Measurements from ENCODE around the gene MYBPHL.

MYBPHL gene

DNA sequence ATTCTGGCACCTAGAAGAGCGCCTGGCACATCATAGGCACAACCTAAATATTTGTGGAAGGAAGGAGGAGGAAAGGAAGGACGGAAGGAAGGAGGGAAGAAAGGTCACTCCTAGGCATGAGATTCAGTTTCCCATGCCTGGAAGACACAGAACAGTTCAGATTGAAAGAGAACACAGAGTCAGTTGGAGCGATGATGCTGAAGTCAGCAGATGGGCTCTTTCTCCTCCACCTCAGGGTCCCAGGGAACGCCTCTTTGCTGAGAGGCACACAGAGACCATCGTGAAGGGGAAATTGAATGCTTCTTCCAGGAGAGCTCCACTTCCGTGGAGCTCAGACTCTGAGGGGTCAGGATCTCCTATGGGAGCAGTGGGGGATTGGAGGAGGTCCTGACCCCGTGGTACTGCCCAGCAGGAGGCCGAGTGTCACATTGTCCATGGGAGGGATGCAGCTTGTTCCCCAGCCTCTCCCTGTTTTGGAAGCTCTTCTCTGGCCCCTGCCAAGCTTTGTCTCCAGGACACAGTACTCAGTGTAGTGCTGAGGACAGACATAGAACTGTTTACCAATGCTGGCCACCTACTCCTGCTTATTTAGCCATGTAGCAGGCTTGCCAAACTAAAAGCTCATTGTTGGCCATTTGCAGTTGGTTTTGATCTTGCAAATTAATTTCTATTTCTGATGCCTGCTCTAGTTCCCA is 2.4 kb downstream of the MYBPHL start:
- no peak for DNase-seq

DNA sequence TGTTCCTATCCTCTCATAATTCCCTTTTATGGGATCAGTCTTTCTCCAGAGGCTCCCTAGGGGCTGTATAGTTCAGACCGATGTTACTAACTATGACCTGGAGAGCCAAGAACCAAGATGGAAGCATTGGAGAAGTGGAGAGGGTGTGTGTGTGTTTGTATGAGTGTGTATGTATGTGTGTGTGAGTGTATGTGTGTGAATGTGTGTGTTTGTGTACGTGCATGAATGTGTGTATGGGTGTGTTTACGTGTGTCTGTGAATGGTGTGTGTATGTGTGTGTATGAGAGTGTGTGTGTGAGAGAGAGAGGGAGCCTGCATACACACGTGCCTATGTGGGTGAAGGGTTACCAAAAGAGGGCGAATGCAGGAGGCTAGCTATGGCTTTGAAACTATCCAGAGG is 4.9 kb downstream of the MYBPHL start:
- DNase-seq, result no peak

GRCh38 chr1:109300650-109301151 is 6.1 kb downstream of the MYBPHL start:
- DNase-seq, result no peak

GRCh38 chr1:109299558-109300343 is 7.1 kb downstream of the MYBPHL start:
- no peak for DNase-seq

DNA sequence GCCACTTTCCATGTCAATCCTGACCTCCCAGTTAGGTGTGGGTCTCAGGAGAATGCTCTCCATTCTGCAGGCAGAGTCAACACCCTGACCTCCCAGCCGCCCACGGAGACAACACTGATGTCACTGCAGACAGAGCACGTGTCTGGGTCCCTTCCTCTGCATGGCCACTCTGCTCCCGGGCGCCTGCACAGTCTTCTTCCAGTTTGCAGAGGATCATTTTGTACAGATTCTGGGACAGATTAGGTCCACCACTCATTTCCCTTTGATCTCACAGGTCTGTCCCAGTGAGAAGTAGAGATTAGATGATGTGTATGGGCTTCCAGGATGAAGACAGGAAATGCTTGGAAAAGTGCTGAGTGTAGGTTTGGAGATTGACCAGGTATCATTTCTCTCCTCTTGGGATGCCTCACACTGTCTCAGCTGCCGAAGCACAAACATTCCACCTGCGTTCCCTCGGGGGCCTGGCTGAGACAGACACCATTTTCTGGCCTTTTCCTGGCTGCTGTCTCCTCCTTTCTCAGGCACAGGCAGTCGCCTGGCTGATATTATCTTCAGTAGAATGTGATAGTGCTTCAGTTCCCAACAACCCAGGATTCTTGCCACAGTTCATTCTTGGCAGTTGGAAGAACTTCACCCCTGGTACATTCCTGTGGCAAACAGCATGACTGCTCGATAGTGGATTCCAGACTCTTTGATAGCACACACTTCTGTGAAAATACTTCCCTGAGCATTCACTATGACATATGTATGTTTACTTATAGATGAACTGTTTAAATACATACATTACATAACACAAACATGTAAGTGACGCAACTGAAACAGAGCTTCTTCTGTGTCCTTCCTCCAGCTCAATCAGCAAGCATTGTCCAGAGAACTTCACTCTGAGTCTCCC is 7.9 kb downstream of the MYBPHL start:
- peak; percentile 98 for DNase-seq

DNA sequence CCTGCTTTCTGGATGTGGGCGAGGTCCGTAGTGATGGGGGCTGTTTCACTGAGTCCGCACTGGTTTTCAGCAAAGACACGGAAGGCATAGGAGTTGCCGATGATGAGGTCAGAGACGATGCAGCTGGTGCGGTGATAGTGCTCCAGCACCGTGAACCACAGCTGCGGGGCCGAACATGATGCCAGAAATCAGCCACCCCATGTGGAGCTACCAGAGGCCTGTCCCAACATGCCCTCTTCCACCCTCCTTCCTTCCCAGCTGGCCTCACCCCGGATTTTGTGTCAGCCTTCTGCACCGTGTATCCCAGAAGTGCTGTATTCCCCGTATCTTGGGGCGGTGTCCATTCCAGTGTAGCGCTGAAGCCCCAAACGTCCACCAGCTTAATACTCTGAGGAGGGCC is 10.0 kb downstream of the MYBPHL start:
- DNase-seq, result no peak

DNA sequence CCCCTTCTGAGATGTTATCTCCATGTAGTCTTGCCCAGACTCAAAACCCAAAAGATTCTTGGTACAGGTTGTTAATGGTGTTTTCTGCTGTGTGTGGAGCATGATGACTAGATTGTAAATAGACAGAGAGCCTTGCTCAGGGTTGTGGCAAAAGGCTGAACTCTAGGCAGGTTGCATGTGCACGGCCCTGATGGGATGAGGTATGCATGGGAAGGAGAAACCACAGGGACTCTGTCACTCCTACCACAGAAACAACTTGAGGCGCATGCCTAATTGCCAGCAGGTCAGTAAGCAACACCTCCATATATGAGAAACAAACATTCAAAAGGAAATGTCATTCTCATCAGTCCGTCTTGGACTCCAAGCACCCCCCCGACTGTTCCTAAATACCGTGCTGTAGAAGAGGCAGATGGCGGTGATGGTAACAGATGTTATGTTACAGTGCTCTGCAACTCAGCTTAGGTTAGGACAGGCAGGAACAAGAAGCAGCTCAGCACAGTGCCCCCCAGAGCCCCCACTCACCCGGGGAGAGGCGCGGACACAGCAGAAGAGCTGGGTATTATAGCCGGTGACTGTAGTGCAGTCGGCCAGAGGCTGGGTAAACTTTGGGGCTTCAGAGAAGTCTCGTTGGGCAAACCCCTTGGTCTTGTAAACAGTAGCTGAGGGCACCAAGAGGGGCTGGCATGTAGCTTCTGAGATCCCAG is 10.9 kb downstream of the MYBPHL start:
- DNase-seq, result no peak

DNA sequence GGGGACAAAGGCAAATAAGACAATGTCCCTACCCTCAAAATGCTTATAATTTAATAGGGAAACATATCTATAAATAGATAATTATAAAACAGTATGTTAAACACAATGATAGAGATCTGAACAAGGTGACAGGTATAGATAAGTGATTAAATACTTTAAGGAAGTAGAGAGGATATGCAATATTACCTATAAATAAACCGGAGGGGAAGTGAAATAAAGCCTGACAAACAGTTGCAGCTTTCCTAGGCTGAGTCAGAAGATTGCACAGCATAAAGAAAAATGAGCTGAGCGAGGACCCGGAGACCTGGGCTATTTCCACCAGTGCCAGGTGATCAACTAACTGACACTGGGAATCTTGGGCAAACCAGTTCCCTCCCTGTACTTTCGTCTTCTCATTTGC is 12.3 kb downstream of the MYBPHL start:
- no peak for DNase-seq

- DNase-seq, result no peak
These were observed 13.8 kb downstream of the MYBPHL start for GRCh38 chr1:109293026-109293425.

- no peak for DNase-seq
These were observed 14.4 kb downstream of the MYBPHL start for GRCh38 chr1:109292364-109292763.

DNA sequence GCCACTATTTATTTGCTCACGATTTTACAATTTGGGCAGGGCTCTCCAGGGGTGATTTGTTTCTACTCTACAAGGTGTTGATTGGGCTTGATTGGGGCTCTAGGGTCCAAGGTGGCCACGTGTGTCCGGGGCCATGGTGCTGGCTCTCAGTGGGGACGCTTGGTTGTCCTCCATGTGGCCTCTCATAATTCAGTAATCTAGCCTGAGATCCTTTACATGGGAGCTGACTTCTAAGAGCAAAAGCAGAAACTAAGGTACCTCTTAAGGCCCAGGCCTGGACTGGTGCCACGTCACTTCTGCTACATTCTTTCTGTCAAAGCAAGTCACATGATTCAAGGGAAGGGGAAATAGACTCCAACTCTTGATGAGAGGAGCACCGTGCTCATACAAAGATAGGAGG is 15.8 kb downstream of the MYBPHL start:
- no peak for DNase-seq

DNA sequence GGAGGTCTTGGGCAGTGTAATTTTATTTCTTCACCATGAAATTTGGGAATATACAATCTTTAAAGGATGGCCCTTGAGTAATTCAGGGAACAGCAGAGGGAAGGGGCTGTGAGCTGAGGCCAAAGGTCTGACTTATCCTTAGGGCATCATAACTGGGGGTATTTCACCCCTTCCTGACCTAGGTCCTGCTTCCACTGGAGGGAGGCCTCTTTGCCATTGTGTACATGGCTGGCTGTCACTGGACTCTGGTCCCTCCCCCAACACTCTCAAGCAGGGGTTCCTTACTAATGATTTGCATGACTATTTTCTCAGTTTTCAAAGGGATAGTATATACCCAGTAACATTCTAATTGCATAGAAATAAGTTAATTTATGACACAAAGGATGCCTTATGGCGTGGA is 16.7 kb downstream of the MYBPHL start:
- DNase-seq, result no peak

GRCh38 chr1:109286762-109287161 is 20.0 kb downstream of the MYBPHL start:
- peak; percentile 68 for DNase-seq

GRCh38 chr1:109283748-109284600 is 22.8 kb downstream of the MYBPHL start:
- DNase-seq, result peak; percentile 49

GRCh38 chr1:109282952-109283747 is 23.7 kb downstream of the MYBPHL start, which contains the start of gene PSRC1:
Gene PSRC1 (minus strand): TSS chr1:109283145.
- peak; percentile 98 for DNase-seq

- DNase-seq, result no peak
These were observed 24.3 kb downstream of the MYBPHL start for GRCh38 chr1:109282497-109282951.

GRCh38 chr1:109281680-109282496 is 24.9 kb downstream of the MYBPHL start:
- peak; percentile 50 for DNase-seq

DNA sequence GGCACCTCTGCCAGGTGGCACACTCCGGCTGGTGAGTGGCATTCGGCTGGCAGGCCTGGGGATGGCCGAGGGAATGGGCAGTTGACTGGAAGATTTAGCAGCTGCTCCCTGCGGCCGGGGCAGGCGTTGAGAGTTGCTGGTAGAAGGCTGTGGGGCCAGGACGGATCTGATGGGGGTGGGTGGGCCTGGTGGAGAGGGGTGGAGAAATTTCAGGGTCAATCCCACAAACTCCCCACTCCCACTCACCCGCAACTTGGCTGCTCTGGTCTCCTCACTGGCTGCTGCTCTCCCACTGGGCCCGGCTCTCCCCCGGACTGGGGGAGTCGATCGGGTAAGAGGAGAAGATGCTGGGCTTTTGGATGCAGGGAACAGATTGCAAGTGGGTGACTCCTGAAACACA is 25.9 kb downstream of the MYBPHL start:
- DNase-seq, result no peak

DNA sequence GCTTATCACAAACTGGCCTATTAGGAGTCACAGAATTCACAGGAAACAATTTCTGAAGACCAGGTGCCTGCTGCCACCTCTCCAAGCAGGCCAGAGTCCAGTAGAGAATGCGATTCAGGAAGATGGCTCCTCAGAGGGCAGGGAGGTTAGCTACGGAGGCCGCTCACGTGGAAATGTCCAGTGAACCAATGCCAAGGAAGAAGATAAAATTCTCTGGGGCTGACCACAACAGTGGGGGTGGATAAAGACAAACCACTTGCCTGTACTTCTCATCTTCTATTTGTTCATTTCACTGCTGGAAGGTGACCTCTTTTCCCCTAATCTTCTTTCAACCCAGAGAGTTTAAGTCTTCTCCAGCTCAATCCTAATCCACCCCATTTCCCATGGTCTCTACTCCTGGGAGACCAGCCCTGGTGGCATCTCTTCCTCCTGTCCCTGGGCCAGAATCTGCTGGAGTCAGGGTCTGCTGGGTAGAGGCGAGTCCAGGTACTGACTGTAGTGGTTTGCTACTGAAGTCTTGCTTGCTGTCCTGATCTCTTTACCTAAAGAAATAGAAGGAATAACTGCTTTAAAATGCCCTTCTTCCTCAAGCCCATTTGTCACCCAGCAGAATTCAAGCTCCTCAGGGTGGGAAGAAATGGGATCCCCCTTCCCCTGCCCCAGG is 27.1 kb downstream of the MYBPHL start:
- no peak for DNase-seq

Data from islet precursor cell (in vitro differentiated cells).